LoVo (cell line): Measurements from ENCODE around the gene DHX40.
"Not testable (repeated sequence)": the region's sequence is repeated elsewhere in the genome, so short reads cannot be mapped to it uniquely, and the experiment has no call there.

ENCODE experiments used
- DNase-seq: peaks from one replicate; pipeline ENCODE4 v3.0.0-alpha.2; 2016; ENCODE audit warnings: low spot score

Gene DHX40

GRCh38 chr17:59565171-59565958, at the start of gene DHX40:
Gene DHX40 (plus strand): TSS chr17:59565610. CDS start chr17:59565672, 62 bp downstream.
- peak; percentile 91 for DNase-seq

GRCh38 chr17:59516451-59516850, 49.0 kb upstream of the DHX40 start:
- DNase-seq, result no peak

- no peak for DNase-seq
Observed at GRCh38 chr17:59519132-59519531, 46.3 kb upstream of the DHX40 start.

- no peak for DNase-seq
Observed at GRCh38 chr17:59520251-59520650, 45.2 kb upstream of the DHX40 start.

GRCh38 chr17:59521465-59522126, 43.8 kb upstream of the DHX40 start:
- peak; percentile 57 for DNase-seq

GRCh38 chr17:59524930-59525329, 40.5 kb upstream of the DHX40 start:
- DNase-seq, result not testable (repeated sequence)

GRCh38 chr17:59525668-59526067, 39.7 kb upstream of the DHX40 start:
- DNase-seq, result no peak

GRCh38 chr17:59526451-59526850, 39.0 kb upstream of the DHX40 start:
- DNase-seq, result no peak

- no peak for DNase-seq
Observed at GRCh38 chr17:59527325-59527917, 38.0 kb upstream of the DHX40 start.

GRCh38 chr17:59527931-59528330, 37.5 kb upstream of the DHX40 start:
- DNase-seq, result no peak

GRCh38 chr17:59530531-59530930, 34.9 kb upstream of the DHX40 start:
- DNase-seq, result no peak

GRCh38 chr17:59533694-59534093, 31.7 kb upstream of the DHX40 start:
- no peak for DNase-seq

GRCh38 chr17:59534583-59534982, 30.8 kb upstream of the DHX40 start:
- no peak for DNase-seq

GRCh38 chr17:59538195-59538909, 27.1 kb upstream of the DHX40 start:
- no peak for DNase-seq

GRCh38 chr17:59542960-59543635, 22.3 kb upstream of the DHX40 start:
- DNase-seq, result no peak

- no peak for DNase-seq
Observed at GRCh38 chr17:59545942-59546341, 19.5 kb upstream of the DHX40 start.

- DNase-seq, result no peak
Observed at GRCh38 chr17:59547131-59547915, 18.1 kb upstream of the DHX40 start.

GRCh38 chr17:59548985-59549384, 16.4 kb upstream of the DHX40 start:
- DNase-seq, result not testable (repeated sequence)

GRCh38 chr17:59550703-59551102, 14.7 kb upstream of the DHX40 start:
- no peak for DNase-seq

GRCh38 chr17:59558039-59558438, 7.4 kb upstream of the DHX40 start:
- no peak for DNase-seq

- DNase-seq, result no peak
Observed at GRCh38 chr17:59558953-59559352, 6.5 kb upstream of the DHX40 start.
